Neuronal stem cell (in vitro differentiated cells): Measurements from ENCODE around the gene CX3CL1.
"Not testable (repeated sequence)": the region's sequence is repeated elsewhere in the genome, so short reads cannot be mapped to it uniquely, and the experiment has no call there.

Experiments used
- DNase-seq: peaks from one replicate; pipeline ENCODE4 v3.0.0-alpha.2; 2013; ENCODE audit warnings: low spot score
- H2AFZ ChIP-seq: one replicate; pipeline ENCODE4 v1.6.1; 2013; ENCODE audit warnings: mild to moderate bottlenecking, low read length, inconsistent platforms
- H2AK5ac ChIP-seq: 2 replicates; pipeline ENCODE4 v1.6.1; 2013; ENCODE audit warnings: low read depth, mild to moderate bottlenecking, inconsistent platforms, low read length, moderate library complexity, mixed read lengths
- H2BK120ac ChIP-seq: 2 replicates; pipeline ENCODE4 v1.6.1; 2013; ENCODE audit warnings: low read depth, mild to moderate bottlenecking, inconsistent platforms, low read length, moderate library complexity, mixed read lengths
- H2BK12ac ChIP-seq: one replicate; pipeline ENCODE4 v1.6.1; 2013; ENCODE audit warnings: low read length, inconsistent platforms
- H2BK15ac ChIP-seq: 2 replicates; pipeline ENCODE4 v1.6.1; 2013; ENCODE audit warnings: mild to moderate bottlenecking, low read length, inconsistent platforms, mixed read lengths
- H2BK5ac ChIP-seq: one replicate; pipeline ENCODE4 v1.6.1; 2013; ENCODE audit warnings: inconsistent platforms, mild to moderate bottlenecking, low read length, moderate library complexity
- H3K14ac ChIP-seq: one replicate; pipeline ENCODE4 v1.6.1; 2013; ENCODE audit warnings: low read length, inconsistent platforms
- H3K18ac ChIP-seq: 2 replicates; pipeline ENCODE4 v1.6.1; 2013; ENCODE audit warnings: low read length, inconsistent platforms
- H3K23ac ChIP-seq: 2 replicates; pipeline ENCODE4 v1.6.1; 2013; ENCODE audit warnings: low read depth, mild to moderate bottlenecking, mixed read lengths, low read length, inconsistent platforms; ENCODE audit not compliant: poor library complexity
- H3K27ac ChIP-seq: replicated peaks from 3 replicates; pipeline ENCODE4 v1.5.1; 2013; ENCODE audit warnings: low read length, inconsistent platforms
- H3K27me3 ChIP-seq, 3 experiments: 2 replicates each; pipeline ENCODE4 v1.6.1; 2013; ENCODE audit warnings: low read length in 3 of 3, mild to moderate bottlenecking in 2 of 3, inconsistent platforms in 1 of 3, low read depth in 1 of 3, mixed read lengths in 1 of 3, moderate library complexity in 1 of 3; ENCODE audit not compliant: control insufficient read depth in 3 of 3, insufficient read depth in 3 of 3
- H3K36me3 ChIP-seq, 2 donors: replicated peaks in 1 of 2; 2 replicates each; pipeline ENCODE4 v1.6.1; 2013; ENCODE audit warnings: low read length in 2 of 2; ENCODE audit not compliant: control insufficient read depth in 2 of 2, insufficient read depth in 2 of 2
- H3K4ac ChIP-seq: 2 replicates; pipeline ENCODE4 v1.6.1; 2013; ENCODE audit warnings: inconsistent platforms, mild to moderate bottlenecking, low read length, moderate library complexity
- H3K4me1 ChIP-seq, 2 donors: 1 replicate in 1 of 2; 2 replicates in 1 of 2; pipeline ENCODE4 v1.6.1; 2013; ENCODE audit warnings: low read length in 2 of 2, low read depth in 1 of 2; ENCODE audit not compliant: control insufficient read depth in 2 of 2, insufficient read depth in 1 of 2
- H3K4me2 ChIP-seq: one replicate; pipeline ENCODE4 v1.6.1; 2013; ENCODE audit warnings: mild to moderate bottlenecking, low read length, inconsistent platforms; ENCODE audit not compliant: insufficient read depth, poor library complexity, severe bottlenecking
- H3K4me3 ChIP-seq, 2 donors: 2 replicates each; pipeline ENCODE4 v1.5.1; 2013; ENCODE audit warnings: low read length in 2 of 2, mild to moderate bottlenecking in 2 of 2, inconsistent platforms in 1 of 2, moderate library complexity in 1 of 2
- H3K79me1 ChIP-seq: one replicate; pipeline ENCODE4 v1.6.1; 2013; ENCODE audit warnings: low read depth, mild to moderate bottlenecking, inconsistent platforms, low read length, moderate library complexity
- H3K9ac ChIP-seq: one replicate; pipeline ENCODE4 v1.6.1; 2013; ENCODE audit warnings: mild to moderate bottlenecking, low read depth, low read length, inconsistent platforms; ENCODE audit not compliant: poor library complexity
- H3K9me3 ChIP-seq, 2 donors: replicated peaks in 1 of 2; 2 replicates each; pipeline versions ENCODE3 to v1.6.1; 2013; ENCODE audit warnings: low read length in 2 of 2, mild to moderate bottlenecking in 2 of 2, inconsistent platforms in 1 of 2, low read depth in 1 of 2, mixed read lengths in 1 of 2, moderate library complexity in 1 of 2; ENCODE audit not compliant: control insufficient read depth in 2 of 2, insufficient read depth in 1 of 2
- H4K8ac ChIP-seq: one replicate; pipeline ENCODE4 v1.6.1; 2013; ENCODE audit warnings: low read depth, mild to moderate bottlenecking, inconsistent platforms, low read length, moderate library complexity
- H4K91ac ChIP-seq: one replicate; pipeline ENCODE4 v1.6.1; 2013; ENCODE audit warnings: low read length, low read depth, mild to moderate bottlenecking, inconsistent platforms; ENCODE audit not compliant: poor library complexity
- WGBS, 2 donors: extraction: QIAGEN DNeasy Blood & Tissue Kit; methylation state at CpG; one replicate each; pipeline ENCODE4 v1.1.7; 2013; ENCODE audit warnings: missing lambda C conversion rate in 2 of 2, mixed read lengths in 1 of 2; ENCODE audit not compliant: insufficient read length in 2 of 2, insufficient replicate concordance in 1 of 2; ENCODE audit errors: extremely low coverage in 2 of 2; 5-methylcytosine and 5-hydroxymethylcytosine counted together

The CX3CL1 gene

DNA sequence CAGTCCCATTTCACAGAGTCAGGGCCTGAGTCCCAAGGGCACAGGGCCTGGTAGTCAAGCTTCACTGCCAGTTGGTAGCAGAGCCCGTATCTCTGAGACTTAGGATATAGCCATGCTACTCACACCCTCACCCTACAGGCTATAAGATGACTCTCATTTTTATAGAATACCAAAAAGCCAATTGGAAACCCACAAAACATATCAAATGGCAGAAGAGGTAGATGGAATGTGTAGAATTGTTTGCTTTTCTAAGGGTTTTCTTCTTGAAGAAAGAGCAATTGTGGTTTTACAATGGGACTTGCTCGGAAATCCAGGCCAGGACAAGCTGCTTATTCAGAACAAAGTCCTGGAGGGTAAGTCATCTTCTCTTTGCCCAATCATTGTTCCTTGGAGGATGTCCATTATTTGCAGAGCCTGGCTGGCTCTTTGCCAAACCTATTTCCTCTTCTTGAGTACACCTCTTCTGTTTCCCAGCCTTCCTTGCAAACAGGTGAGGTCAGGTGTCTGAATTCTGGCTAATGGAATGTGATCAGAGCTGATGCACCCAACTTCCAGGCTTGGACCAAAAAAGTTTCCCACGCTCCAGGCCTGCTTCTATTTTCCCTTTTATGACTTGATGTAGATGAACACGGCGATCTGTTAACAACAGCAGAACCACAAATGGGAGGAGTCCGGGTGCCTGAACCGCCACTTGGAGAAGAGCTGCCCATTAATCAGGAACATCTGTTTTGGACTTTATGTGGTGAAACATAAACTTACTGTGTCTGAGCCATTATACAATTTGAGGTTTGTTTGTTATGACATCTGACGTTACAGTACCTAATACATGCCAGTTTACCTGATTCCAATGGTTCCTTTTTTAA lies 30.6 kb upstream of the CX3CL1 start:
- H2BK15ac ChIP-seq: no peak overlapping the region

DNA sequence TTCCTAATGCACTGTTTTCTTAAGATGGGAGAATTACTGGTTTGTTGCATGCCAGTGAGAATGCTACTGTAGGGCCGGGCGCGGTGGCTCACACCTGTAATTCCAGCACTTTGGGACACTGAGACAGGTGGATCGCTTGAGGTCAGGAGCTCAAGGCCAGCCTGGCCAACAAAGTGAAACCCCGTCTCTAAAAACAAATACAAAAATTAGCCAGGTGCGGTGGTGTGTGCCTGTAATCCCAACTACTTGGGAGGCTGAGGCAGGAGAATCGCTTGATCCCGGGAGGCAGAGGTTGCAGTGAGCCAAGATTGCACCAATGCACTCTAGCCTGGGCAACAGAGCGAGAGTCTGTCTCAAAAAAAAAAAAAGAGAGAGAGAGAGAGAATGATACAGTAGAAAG lies 29.7 kb upstream of the CX3CL1 start:
- H3K4ac ChIP-seq: not testable (repeated sequence)

More for the DNA sequence above, 30.6 kb upstream of the CX3CL1 start:
- Histone ChIP-seq H3K14ac (no peak overlapping the region), H3K36me3 (no peaks in the 10 kb centered on the region), H3K9ac (no peak overlapping the region), H2BK5ac (no peak overlapping the region), H3K4me1 (peaks cover 0 to 5% of the 10 kb centered on the region in 2 donors), H3K79me1 (no peaks in the 10 kb centered on the region), H3K4me3 (no peak overlapping the region), H3K4ac (no peak overlapping the region), H3K9me3 (no peaks in the 10 kb centered on the region), H3K27ac (no peak overlapping the region), H2BK120ac (no peak overlapping the region), H2AFZ (no peak overlapping the region), H3K4me2 (no peak overlapping the region), H4K8ac (no peak overlapping the region), H2BK12ac (no peak overlapping the region), H2AK5ac (no peak overlapping the region), H4K91ac (no peak overlapping the region), H3K18ac (peak overlapping the region; percentile 72), H3K23ac (no peak overlapping the region), H3K27me3 (no peaks in the 10 kb centered on the region)
- no CpG with 5 or more reads among the region's 8 CpGs for WGBS, 2 donors
- DNase-seq: no peak

DNA sequence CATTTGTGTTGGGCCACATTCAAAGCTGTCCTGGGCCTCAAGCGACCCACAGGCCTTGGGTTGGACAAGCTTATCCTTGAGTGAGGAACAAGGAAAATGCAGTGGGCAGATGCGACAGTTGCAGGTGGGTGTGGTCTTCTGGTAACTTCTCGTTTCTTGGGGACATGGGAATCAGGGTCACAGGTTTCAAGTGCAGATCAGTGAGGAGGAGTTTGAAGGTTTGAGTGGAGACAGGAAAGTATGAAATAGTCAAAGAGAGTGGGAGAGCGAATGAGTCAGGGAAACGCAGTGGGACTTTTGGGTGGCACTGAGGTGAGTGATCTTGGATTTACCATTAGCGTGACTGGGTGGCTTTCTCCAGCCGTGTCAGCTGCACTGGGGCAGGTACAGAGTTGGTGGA lies 29.1 kb upstream of the CX3CL1 start:
- H3K79me1 ChIP-seq: no peaks in the 10 kb centered on the region
- H2BK120ac ChIP-seq: no peak overlapping the region
- no peak overlapping the region for H3K4me2 ChIP-seq
- H3K9ac ChIP-seq: no peak overlapping the region
- no peak overlapping the region for H4K91ac ChIP-seq
- H3K18ac ChIP-seq: no peak overlapping the region
- no peak overlapping the region for H3K27ac ChIP-seq
- no peak for DNase-seq
- no peak overlapping the region for H3K4ac ChIP-seq
- H4K8ac ChIP-seq: no peak overlapping the region
- no peak overlapping the region for H2BK12ac ChIP-seq
- no peak overlapping the region for H3K23ac ChIP-seq
- no CpG with 5 or more reads among the region's 7 CpGs for WGBS, 2 donors
- H2AFZ ChIP-seq: no peak overlapping the region
- no peak overlapping the region for H3K14ac ChIP-seq
- H2BK5ac ChIP-seq: no peak overlapping the region
- no peaks in the 10 kb centered on the region for H3K36me3 ChIP-seq
- H2AK5ac ChIP-seq: no peak overlapping the region
- H3K27me3 ChIP-seq: no peaks in the 10 kb centered on the region
- H2BK15ac ChIP-seq: no peak overlapping the region
- no peaks in the 10 kb centered on the region for H3K9me3 ChIP-seq
- peak overlapping the region in 1 of 2 donors; percentile 19 for H3K4me3 ChIP-seq
- H3K4me1 ChIP-seq: peaks cover 0 to 5% of the 10 kb centered on the region in 2 donors

More for the DNA sequence above, 29.7 kb upstream of the CX3CL1 start:
- H3K23ac ChIP-seq, H2BK12ac ChIP-seq, H3K4me3 ChIP-seq, H2BK120ac ChIP-seq, H2AFZ ChIP-seq, H4K8ac ChIP-seq, H3K4me1 ChIP-seq, H3K36me3 ChIP-seq, H2BK15ac ChIP-seq, H3K9me3 ChIP-seq, H3K14ac ChIP-seq, DNase-seq, H2AK5ac ChIP-seq, H3K18ac ChIP-seq, H3K27ac ChIP-seq, H3K9ac ChIP-seq, H3K27me3 ChIP-seq, H3K79me1 ChIP-seq, H3K4me2 ChIP-seq, H2BK5ac ChIP-seq, H4K91ac ChIP-seq: not testable (repeated sequence)
- WGBS, 2 donors: no CpG with 5 or more reads among the region's 9 CpGs

DNA sequence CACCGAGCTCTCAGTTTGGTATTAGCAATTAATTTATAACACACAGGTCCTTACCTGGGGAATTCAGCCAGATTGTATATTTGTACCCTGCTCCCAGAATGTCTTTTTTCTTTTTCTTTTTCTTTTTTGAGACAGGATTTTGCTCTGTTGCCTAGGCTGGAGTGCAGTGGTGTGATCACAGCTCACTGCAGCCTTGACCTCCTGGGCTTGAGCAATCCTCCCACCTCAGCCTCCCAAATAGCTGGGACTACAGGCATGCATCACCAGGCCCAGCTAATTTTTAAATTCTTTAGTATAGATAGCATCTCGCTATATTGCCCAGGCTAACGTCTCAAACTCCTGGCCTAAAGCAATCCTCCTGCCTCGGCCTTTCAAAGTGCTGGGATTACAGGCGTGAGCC lies 28.2 kb upstream of the CX3CL1 start:
- not testable (repeated sequence) for H2AFZ ChIP-seq, H2BK15ac ChIP-seq, H2BK12ac ChIP-seq, H3K18ac ChIP-seq, DNase-seq, H3K9me3 ChIP-seq, H3K27me3 ChIP-seq, H3K23ac ChIP-seq, H3K79me1 ChIP-seq, H3K4me1 ChIP-seq, H3K4me3 ChIP-seq, H3K14ac ChIP-seq, H4K8ac ChIP-seq, H2BK5ac ChIP-seq, H2BK120ac ChIP-seq, H3K4me2 ChIP-seq, H2AK5ac ChIP-seq, H3K4ac ChIP-seq, H3K27ac ChIP-seq, H3K9ac ChIP-seq, H3K36me3 ChIP-seq, H4K91ac ChIP-seq
- no CpG with 5 or more reads among the region's 5 CpGs for WGBS, 2 donors
